ENCODE data around the gene CCK. TPM values are rescaled to one million over a fixed set of nuclear protein-coding genes. Genes with fewer than 3 reads are reported as not detected.

The CCK gene
- 0.13 and 0.36 TPM in 2 replicates for total RNA-seq

GRCh38 chr3:42266085-42266484 is at the start of gene CCK:
TSS of gene CCK (minus strand) at chr3:42266185. CDS start at chr3:42263630, 2,555 bp downstream.

Other genes with a start within 250 kb of the CCK start
- gene TRAK1, start 174.8 kb downstream of the CCK start, total RNA-seq: 45.0 and 48.8 TPM in 2 replicates
- not detected in 2 replicates for gene LYZL4, start 144.4 kb upstream of the CCK start, total RNA-seq
- 2.2 and 8.3 TPM in 2 replicates for gene VIPR1, start 236.5 kb upstream of the CCK start, total RNA-seq